GM19025 (cell line): ENCODE results near the gene ZNF750.

Source experiments
- ATAC-seq: cut with Tn5 transposase; IDR thresholded peaks from one replicate; pipeline ENCODE4 v1.9.1; 2021; ENCODE audit warnings: mild to moderate bottlenecking, low read depth, moderate library complexity; ENCODE audit not compliant: unreplicated experiment

ZNF750 gene

GRCh38 chr17:82779541-82779940 lies 60.3 kb downstream of the ZNF750 start:
- ATAC-seq = no peak
